A673 (cell line): ENCODE data around the gene LCE2A.

Experiments used
- EZH2 ChIP-seq: fragments of 200-600 bp; sonication (generic); IDR thresholded peaks from 2 replicates; pipeline ENCODE4 v1.6.1; 2017; ENCODE audit warnings: borderline replicate concordance, low read depth, mild to moderate bottlenecking, mixed read lengths, antibody characterized with exemption, low read length; ENCODE audit not compliant: poor library complexity, severe bottlenecking
- TF ChIP-seq, protein P1 (sequence below): fragments of 300-800, 200-600 bp; sonication (generic); conservative IDR thresholded peaks from 2 replicates; pipeline ENCODE4 v1.5.1; 2017; ENCODE audit warnings: low read depth, mild to moderate bottlenecking, antibody characterized with exemption, low read length, moderate library complexity, mixed read lengths

DNA sequence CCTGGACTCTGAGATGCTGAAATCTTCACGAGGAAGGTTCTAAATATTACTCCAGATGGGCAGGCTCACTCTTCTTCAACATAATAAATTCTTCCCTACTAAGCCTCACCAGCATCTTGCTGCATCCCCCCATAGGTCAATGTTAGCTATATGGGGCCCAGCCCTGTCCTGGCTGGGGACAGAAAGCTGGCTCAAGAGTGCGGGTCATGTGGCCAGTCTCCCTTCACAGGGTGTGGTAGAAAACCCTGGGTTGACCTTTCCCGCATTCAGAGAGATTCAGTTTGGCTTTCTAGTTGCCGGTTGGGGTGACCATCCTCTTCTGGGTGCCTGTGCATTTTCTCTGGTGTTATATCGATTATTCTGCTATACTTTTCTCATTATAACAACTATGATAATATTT lies 39.9 kb downstream of the LCE2A start:
- TF ChIP-seq, protein P1, sequence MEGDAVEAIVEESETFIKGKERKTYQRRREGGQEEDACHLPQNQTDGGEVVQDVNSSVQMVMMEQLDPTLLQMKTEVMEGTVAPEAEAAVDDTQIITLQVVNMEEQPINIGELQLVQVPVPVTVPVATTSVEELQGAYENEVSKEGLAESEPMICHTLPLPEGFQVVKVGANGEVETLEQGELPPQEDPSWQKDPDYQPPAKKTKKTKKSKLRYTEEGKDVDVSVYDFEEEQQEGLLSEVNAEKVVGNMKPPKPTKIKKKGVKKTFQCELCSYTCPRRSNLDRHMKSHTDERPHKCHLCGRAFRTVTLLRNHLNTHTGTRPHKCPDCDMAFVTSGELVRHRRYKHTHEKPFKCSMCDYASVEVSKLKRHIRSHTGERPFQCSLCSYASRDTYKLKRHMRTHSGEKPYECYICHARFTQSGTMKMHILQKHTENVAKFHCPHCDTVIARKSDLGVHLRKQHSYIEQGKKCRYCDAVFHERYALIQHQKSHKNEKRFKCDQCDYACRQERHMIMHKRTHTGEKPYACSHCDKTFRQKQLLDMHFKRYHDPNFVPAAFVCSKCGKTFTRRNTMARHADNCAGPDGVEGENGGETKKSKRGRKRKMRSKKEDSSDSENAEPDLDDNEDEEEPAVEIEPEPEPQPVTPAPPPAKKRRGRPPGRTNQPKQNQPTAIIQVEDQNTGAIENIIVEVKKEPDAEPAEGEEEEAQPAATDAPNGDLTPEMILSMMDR = no peak
- TF ChIP-seq EZH2 = no peak
